Stimulated activated CD8-positive, alpha-beta memory T cell treated with anti-CD3 and anti-CD28 coated beads, Interleukin-4, amount 100 ng/mL, for 24 hours (primary cell): ENCODE results near the gene CRYBG3.
"Not testable (repeated sequence)": the region's sequence is repeated elsewhere in the genome, so short reads cannot be mapped to it uniquely, and the experiment has no call there.

ENCODE experiments used
- DNase-seq: peaks from one replicate; pipeline ENCODE4 v3.0.0-alpha.2; 2020; ENCODE audit warnings: low read depth

The CRYBG3 gene

GRCh38 chr3:97896547-97896946 lies 74.7 kb downstream of the CRYBG3 start:
- no peak for DNase-seq

GRCh38 chr3:97899331-97899730 lies 77.5 kb downstream of the CRYBG3 start:
- DNase-seq, result no peak

- no peak for DNase-seq
Observed at GRCh38 chr3:97901313-97902248, 79.8 kb downstream of the CRYBG3 start.

GRCh38 chr3:97909830-97910229 lies 88.0 kb downstream of the CRYBG3 start:
- DNase-seq, result not testable (repeated sequence)

- DNase-seq, result not testable (repeated sequence)
Observed at GRCh38 chr3:97910236-97910831, 88.5 kb downstream of the CRYBG3 start.

- no peak for DNase-seq
Observed at GRCh38 chr3:97910931-97911351, 89.1 kb downstream of the CRYBG3 start.

GRCh38 chr3:97911459-97911858 lies 89.6 kb downstream of the CRYBG3 start:
- DNase-seq, result no peak

GRCh38 chr3:97914388-97914787 lies 92.6 kb downstream of the CRYBG3 start:
- no peak for DNase-seq

- no peak for DNase-seq
Observed at GRCh38 chr3:97916576-97916975, 94.8 kb downstream of the CRYBG3 start.

- DNase-seq, result no peak
Observed at GRCh38 chr3:97917813-97918536, 96.2 kb downstream of the CRYBG3 start.

- DNase-seq, result no peak
Observed at GRCh38 chr3:97927704-97928103, 105.9 kb downstream of the CRYBG3 start.

- DNase-seq, result no peak
Observed at GRCh38 chr3:97928986-97929385, 107.2 kb downstream of the CRYBG3 start.

- no peak for DNase-seq
Observed at GRCh38 chr3:97930018-97930417, 108.2 kb downstream of the CRYBG3 start.

GRCh38 chr3:97931218-97931617 lies 109.4 kb downstream of the CRYBG3 start:
- no peak for DNase-seq

- no peak for DNase-seq
Observed at GRCh38 chr3:97932387-97932801, 110.6 kb downstream of the CRYBG3 start.

GRCh38 chr3:97934980-97935695 lies 113.3 kb downstream of the CRYBG3 start:
- DNase-seq, result no peak

GRCh38 chr3:97935842-97936241 lies 114.0 kb downstream of the CRYBG3 start:
- DNase-seq, result no peak

GRCh38 chr3:97937205-97937604 lies 115.4 kb downstream of the CRYBG3 start:
- DNase-seq, result no peak

GRCh38 chr3:97938444-97938843 lies 116.6 kb downstream of the CRYBG3 start:
- DNase-seq, result no peak

- DNase-seq, result no peak
Observed at GRCh38 chr3:97939401-97939800, 117.6 kb downstream of the CRYBG3 start.

- DNase-seq, result no peak
Observed at GRCh38 chr3:97940034-97940433, 118.2 kb downstream of the CRYBG3 start.
